CD4-positive, alpha-beta T cell treated with Interleukin-6 at 100 ng/mL for 8 hours (primary cell): ENCODE results near the gene NCKAP5.

Experiments
- DNase-seq: peaks from one replicate; pipeline ENCODE4 v3.0.0-alpha.2; 2020; ENCODE audit warnings: mixed read lengths, low spot score

The NCKAP5 gene

DNA sequence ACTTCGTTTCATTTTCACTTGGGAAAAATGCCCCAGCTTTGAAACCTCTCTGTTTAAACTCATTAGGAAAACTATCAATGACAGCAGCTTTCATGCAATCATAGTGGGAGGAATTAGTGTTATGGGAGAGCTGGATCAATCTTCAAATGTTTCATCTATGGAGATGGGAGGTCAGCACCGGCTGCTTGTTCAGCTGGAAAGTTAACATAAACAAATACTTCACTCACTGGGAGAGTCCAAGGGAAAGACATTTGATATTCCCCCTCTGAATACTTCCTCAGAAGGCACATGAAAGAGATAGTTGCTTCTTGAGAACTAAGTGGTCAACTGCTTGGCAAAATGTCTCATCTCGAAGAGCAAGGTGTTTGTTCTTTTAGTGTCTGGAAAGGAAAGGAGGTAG, 905.5 kb downstream of the NCKAP5 start:
- DNase-seq = no peak

DNA sequence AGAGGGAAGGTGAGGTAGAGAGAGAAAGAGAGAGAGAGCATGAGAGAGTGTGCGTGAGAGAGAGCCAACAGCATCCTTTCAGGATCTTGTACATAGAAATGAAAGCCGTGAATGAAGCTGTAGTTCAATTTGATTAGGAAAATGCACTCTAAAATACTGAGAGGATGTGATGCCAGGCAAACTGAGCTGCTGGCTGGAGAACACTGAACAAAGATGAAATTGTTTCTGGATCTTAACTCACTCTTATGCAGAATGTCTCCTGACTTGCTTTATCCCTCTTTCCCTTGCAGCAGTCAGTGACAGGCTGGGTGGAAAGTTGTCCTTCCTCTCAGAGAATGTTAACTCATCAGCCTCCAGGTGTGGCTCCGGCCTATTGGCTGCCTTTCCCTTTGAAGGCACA, 908.9 kb downstream of the NCKAP5 start:
- no peak for DNase-seq

DNA sequence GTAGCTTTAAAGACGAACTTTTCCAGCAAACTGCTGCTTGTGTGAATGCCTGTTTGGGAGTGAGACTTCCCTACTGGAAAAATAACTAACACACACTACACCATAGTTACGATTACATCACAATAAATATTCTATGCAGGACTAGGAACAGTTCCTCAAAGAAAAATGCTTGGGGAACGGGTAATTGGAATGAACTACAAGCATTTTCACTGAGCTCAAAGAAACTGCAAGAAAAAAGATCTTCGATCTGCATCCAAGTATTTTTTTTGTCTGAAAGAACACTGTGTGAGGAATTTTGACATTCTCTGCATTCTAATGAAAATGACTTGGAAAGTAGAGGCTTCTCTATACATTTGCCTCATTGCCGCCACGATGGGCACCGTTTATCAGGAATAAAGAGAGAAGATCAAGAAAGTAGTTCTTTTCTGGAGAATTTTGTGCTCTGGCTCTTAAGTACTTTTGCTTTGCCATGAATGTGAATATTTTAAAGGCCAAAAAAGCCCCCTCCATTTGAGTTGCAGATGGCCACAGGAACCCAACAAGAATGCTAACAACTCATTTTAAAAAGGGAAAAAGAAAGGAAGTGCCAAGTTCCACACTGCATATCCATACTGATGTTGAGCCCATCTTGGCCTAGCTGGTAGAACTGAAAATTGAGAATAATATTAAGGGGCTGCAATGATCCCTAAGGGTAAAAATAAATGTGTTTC, 911.8 kb downstream of the NCKAP5 start:
- DNase-seq = no peak

DNA sequence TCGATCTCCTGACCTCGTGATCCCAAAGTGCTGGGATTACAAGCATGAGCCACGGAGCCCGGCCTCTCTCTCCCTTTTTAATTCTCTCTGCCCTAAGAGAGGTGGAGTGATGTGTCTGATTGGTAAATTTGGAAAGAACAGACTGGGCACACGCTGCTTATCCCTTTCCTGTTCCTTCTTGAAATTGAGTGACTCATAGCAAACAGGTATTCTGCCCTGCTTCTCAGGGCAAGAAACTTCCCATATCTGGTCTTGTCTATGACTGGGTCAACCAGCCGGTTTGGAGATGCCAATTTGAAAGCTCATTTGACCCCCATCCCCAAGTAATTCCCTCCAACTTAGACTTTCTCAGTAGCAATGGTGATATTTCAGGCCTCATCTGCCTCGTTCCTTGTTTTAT, 913.3 kb downstream of the NCKAP5 start:
- no peak for DNase-seq

DNA sequence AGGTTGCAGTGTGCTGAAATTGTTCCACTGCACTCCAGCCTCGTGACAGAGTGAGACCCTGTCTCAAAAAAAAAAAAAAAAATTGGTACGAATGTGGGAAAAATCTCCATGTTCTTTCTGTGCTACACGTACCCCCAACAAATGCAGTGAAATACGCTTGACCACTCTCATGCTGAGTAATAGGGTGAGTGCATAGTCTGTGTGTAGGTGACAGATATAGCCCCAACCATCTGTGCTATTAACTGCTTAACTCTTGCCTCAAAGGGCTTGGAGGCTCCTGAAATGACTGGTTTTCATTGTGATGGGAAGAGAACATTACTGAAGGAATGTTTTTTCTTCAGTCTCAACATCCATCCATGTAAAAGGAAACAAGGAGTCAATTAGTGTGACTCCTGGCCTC, 913.9 kb downstream of the NCKAP5 start:
- DNase-seq = no peak

GRCh38 chr2:132652474-132652873, 915.8 kb downstream of the NCKAP5 start:
- no peak for DNase-seq

- no peak for DNase-seq
Observed at GRCh38 chr2:132651115-132652045, 916.9 kb downstream of the NCKAP5 start.

- DNase-seq = no peak
Observed at GRCh38 chr2:132646540-132647108, 921.6 kb downstream of the NCKAP5 start.

DNA sequence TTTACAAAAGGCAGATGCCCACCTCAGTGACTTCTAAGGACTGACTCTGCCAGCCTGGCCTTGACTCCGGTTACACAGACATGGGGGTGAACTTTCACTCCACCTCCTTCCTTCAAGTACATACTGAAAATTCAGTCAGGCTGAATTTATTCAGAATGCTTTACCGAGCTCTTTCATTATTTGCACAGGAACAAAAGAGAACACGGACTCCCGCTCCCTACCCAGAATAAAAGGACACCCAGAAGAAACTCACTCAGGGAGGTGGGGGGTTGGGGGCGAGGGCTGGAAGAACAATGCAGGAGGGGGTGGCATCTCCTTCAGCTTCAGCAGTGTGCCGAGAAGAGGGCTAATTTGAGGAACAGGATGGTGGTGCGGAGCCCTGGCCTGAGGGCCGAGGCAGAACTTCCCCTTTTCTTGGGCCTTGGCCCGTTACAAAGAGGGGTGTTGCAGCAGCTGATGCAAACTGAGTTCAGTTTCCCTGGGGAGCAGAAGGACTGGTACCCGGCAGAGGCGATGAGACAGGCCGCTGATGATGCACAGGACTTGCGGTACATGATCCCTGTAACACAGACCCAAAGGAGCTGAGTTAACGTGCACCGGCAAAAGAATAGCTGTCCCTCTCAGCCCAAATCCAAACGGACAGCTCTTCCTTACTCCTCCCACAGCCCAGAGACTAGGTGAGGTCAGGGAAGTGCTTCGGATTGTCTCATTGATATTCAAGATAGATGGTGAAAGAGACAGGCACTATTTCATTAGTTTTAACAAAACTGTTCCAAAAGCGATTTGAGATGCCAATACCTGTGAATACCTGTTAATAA, 922.3 kb downstream of the NCKAP5 start:
- DNase-seq = no peak

DNA sequence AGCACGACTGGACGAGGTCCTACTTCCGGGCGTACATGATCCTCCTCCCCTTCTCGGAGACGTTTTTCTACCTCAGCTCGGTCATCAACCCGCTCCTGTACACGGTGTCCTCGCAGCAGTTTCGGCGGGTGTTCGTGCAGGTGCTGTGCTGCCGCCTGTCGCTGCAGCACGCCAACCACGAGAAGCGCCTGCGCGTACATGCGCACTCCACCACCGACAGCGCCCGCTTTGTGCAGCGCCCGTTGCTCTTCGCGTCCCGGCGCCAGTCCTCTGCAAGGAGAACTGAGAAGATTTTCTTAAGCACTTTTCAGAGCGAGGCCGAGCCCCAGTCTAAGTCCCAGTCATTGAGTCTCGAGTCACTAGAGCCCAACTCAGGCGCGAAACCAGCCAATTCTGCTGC, 923.1 kb downstream of the NCKAP5 start:
- no peak for DNase-seq

DNA sequence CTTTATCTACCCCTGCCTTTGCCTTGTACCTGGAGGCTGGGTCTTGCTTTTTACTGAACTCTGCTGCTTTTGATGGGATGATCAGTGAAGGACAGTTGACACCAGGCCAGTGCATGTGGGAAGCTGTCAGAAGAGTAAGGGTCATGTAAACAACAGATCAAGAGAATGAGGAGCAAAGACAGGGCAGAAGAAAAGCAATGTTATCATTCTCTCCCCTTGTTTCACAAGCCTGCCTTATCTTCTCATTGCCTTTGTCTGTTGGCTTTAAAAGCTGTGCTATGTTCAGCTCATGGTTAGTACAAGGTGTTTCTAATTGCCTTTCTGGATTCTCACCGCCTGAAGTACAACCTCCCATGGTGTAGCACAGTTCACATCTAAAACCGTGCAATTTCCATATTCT, 925.8 kb downstream of the NCKAP5 start:
- no peak for DNase-seq

GRCh38 chr2:132641819-132642218, 926.4 kb downstream of the NCKAP5 start:
- no peak for DNase-seq

DNA sequence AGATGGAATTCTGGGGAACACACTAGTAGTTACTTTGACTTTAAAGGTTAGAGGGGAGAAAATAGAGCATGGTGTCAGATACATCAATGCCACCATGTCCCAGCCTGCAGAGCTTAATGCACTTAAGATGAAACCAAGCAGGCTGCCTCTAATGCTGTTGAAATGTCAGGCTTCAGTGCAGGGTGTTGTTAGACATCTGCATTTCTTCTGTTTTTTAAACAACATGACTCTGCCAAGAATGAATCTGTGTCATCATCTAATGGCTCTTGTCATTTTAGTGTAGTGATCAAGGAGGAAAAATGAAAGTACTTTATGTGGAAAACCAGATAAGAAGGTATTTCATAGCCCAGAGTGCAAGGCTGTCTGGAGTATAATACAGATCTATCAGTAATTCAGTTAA, 928.1 kb downstream of the NCKAP5 start:
- DNase-seq = no peak

GRCh38 chr2:132638313-132639040, 929.8 kb downstream of the NCKAP5 start:
- no peak for DNase-seq

- no peak for DNase-seq
Observed at GRCh38 chr2:132636346-132636745, 931.9 kb downstream of the NCKAP5 start.

DNA sequence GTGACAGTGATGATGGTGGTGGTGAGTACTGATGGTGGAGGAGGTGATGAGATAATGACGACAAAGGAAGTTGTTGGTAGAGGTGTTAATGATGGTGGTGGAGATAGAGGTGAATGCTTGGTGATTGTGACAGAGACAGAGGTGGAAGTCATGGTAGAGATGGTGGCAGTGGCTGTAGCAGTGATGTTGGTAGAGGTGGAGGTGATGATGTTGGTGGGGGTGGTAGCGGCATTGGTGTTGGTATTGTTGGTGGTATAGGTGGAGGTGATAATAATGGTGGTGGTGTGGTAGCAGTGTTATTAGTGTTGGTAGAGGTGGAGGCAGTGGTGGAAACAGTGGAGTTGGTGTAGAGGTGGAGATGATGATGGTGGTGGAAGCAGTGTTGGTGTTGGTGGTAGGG, 934.6 kb downstream of the NCKAP5 start:
- DNase-seq = no peak

DNA sequence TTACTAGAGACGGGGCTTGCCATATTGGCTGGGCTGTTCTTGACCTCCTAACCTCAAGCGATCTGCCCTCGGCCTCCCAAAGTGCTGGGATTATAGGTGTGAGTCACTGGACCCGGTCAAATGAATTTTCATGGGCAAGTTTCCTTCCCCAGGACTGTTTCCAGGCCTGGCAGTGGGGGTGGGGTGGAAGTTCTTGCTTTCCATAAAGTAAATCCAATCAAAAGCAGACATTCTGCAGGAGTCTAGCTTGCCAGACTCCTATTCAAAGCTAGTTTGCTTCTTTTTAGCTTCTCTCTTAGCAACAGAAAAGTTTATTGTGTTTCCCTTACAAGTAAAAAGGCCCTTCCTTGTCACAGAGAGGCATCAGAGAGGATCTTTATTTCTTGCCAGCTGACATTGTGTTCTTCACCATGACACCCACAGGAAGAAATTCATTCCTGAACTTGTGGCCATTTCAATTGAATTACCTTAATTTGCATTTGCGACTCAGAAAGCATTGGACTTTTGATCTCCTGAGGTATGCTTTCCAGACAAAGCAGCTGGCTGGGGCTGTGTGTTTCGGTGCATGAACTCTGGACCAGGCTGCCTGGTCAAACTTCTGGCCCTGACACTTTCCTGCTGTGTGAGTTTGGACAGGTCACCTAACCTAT, 936.1 kb downstream of the NCKAP5 start:
- no peak for DNase-seq

DNA sequence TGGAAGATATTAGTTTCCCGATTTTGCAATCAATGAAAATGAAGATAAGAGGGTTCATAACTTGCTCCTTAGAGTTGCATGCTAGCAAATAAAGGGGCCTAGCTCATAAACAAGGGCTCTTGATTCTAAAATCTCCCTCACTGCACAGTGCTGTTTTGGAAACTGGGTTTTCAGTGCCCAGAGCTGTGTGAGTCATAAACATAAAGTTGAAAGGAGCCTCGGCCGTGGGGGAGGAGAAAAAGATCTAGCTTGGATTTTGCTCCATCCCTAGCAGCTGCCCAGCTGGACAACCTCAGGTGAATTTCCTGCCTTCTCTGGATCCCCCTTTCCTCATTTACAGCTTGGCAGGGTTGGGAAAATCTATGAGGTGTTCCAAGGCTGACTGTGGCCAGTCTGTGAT, 940.7 kb downstream of the NCKAP5 start:
- DNase-seq = no peak

DNA sequence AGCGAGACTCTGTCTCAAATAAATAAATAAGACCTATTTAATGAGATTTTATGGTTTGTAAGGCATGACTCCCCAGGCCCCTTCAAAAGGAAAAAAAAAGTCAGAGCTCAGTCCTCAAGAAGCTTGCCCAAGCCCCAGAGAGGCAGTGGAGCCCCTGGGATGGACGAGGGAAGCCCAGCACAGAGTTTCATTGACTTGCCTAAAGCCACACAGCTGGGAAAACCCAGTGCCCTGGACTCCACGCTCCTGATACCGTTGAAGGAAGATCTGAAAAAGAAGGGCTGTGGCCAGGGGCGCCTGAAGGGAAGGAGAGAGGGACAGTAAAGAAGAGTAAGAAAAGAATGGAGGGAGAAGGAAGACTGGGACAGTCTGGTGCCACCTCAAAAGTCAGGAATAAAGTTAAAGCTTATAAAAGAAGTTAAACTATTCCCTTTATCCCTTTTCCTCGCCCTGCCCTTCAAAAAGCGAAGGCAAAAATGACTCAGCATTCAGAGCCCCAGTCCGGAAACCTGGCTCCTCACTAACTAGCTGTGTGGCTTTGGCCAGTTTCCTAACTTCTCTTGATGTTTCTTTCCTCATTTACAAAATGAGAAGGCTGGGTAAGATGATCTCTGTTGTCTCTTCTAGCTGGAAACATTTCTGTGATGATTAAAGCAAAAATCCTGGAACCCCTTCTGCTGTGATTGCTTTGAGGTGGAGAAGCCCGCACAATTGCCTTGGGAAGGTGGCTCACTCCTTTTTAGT, 945.0 kb downstream of the NCKAP5 start:
- no peak for DNase-seq
